ENCODE data around the gene NCKIPSD.

Gene NCKIPSD

GRCh38 chr3:48696156-48696555, 10.4 kb upstream of the NCKIPSD start:
- no peak for DNase-seq

DNA sequence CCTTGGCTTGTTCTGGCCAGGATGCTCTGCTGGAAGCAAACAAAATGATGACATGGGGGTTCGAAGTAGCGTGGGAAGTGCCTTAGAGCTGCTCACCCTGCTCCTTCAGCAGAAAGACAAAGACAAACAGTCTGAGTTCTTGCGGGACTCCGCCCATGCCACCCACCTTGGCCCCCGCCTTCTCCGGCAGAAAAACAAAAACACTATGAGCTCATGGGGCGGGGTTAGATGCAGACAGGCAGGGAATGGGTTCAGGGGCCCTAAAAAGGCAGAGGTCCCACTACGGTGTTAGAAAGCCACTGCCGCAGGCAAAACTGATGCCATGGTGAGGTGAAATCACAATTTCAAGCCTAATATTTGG, 9.7 kb upstream of the NCKIPSD start:
- no peak for DNase-seq

DNA sequence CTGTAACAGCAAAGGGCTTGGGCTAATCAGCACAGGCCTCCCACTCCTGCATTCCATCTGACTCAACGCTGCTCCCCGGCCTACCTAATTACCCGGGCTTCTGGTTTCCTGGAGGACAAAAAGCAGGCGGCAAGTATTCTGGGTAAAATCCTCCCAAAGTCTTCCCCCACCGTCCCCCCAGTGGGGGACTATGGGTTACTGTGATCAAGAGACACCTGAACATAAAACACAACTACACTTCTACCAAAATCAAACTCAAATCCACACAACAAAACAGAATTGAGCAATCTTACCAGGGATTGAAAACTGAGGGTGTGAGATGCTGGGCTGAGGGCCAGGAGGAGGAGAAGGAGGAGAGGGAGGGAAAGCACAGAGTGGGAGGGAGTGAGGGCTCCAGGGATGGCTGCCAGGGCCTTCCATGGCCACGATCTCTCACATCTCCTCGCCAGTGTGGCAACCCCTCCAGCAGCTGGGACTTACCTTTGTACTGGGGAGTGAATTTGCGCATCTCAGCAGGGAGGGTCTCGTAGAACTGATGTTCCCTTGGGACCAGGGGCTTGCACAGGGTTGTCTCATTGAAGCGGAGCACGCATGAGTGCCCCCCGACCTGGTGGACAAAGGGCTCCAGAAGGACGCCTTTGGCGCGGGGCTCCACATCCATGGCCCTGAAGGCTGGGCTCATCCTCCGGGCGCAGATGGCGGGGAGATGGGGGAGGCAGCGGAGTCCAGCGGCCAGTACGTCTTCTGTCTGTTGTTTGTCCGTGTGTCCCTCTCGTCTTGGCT, 9.1 kb upstream of the NCKIPSD start:
- no peak for DNase-seq

DNA sequence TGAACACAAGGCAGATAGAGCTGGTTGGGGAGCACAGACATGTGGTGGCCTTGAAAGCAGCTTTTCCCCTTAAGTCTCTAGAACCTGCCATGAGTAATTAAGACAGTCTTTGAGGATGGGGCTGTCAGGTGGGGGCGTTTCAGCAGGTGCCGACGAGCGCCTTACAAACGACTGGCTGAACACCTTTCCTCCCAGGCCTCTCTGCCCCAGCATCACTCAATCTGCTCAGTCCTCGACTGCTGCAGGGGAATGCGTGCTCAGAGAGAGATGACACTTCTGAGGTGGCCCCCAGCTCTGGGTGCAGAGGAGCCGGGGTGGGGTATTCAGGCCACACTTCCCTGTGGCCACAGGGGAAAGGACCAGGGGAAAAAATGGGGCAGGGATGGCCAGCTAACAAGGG, 8.1 kb upstream of the NCKIPSD start:
- DNase-seq = no peak

- no peak for DNase-seq
Observed at GRCh38 chr3:48692551-48692950, 6.8 kb upstream of the NCKIPSD start.

- DNase-seq = no peak
Observed at GRCh38 chr3:48690846-48691458, 5.2 kb upstream of the NCKIPSD start.

- DNase-seq = no peak
Observed at GRCh38 chr3:48689384-48689783, 3.7 kb upstream of the NCKIPSD start.

- no peak for DNase-seq
Observed at GRCh38 chr3:48688737-48689075, 3.0 kb upstream of the NCKIPSD start.

DNA sequence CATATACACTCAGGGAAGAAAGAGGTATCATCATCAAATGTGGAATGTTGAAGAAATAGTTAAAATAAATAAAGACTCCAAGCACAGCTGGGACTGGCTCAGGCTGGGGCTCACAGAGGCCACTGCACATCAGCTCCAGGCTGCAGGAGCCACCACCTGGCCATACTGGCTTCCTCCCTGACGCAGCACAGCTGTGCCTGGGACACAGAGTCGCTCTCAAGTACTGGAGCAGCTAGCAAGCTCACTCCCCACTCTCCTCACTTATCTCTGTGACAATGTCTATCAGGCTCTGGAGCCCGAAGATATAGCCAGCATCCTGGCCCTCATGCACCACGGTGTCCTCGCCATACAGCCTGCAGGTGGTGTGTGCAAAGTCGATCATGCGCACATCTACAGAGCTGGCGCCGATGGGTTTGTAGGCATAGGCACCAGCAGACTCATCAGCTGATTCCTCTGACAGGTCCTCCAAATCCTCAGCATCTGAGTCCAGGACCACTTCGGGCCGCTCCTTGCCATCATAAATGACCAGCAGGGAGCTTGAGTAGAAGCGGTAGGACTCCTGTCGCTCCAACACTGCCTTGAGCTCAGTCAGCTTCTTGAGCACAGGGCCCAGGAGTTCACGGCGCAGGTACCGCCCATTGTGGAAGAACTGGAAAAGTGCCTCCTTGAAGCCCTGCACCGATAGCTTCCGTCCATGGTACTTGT, 2.5 kb upstream of the NCKIPSD start:
- no peak for DNase-seq

DNA sequence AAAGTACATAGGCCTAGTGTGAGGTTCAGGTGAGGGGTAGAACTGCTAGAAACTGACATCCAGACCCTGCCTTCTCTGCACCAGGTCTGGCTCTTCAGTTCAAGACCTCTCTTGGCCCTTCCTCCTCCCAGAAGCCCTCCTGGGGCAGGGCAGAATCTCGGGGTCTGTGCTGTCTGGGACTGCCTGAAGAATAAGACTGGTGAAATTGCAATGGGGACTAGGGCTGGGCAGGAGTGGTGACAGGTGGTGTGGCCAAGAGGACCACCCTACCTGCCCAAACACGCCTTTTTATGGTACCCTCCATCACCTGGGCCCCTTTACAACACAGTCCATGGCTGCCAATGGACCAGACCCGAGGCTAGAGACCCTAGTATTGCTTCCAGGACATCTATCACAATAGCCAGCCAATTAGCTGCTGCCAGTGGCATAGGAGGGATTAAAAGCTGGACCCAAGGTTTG, 1.5 kb upstream of the NCKIPSD start:
- no peak for DNase-seq

DNA sequence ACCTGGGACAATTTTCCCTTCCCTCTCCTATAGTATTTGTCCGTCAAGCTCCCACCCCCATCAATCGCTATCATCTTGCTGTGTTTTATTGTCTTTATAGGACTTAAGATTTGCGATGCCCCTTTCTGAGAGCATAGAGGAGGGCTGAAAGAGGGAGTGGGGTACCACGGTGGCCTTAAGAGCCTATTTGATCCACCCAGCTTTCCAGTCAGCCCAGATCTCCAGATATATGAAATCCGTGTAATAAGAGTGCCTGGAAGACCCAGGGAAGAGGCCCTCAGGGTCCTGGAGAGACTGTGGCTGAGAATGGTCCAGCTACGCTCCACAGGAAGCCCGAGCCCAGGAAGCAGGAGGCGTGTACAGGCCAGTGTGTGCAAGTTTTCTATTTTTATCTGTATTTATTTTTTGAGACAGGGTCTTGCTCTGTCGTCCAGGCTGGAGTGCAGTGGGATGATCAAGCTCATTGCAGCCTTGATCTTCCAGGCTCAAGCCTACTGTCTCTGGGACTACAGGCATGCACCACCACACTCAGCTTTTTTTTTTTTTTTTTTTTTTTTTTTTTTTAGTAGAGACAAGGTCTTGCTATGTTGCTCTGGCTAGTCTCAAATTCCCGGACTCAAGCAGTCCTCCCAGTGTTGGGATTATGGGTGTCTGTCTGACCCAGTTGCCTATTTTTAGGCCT, 964 bp upstream of the NCKIPSD start:
- DNase-seq = no peak

GRCh38 chr3:48685293-48685602, 467 bp downstream of the NCKIPSD start:
- DNase-seq = no peak

GRCh38 chr3:48684480-48685143, 1.1 kb downstream of the NCKIPSD start:
- no peak for DNase-seq

DNA sequence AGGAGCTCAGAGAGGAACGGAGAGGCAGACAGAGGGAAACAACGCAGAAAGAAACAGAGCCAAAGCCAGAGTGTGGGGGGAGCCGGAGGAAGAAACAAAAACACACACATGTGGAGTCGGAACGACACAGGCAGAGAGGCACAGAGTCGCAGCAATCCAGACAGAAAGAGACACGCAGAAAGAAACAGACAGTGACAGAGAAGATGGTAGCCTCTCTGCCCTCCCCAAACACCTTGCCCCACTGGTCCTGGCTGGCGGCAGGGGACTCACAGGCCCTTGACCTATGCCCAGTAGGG, 1.7 kb downstream of the NCKIPSD start:
- no peak for DNase-seq

DNA sequence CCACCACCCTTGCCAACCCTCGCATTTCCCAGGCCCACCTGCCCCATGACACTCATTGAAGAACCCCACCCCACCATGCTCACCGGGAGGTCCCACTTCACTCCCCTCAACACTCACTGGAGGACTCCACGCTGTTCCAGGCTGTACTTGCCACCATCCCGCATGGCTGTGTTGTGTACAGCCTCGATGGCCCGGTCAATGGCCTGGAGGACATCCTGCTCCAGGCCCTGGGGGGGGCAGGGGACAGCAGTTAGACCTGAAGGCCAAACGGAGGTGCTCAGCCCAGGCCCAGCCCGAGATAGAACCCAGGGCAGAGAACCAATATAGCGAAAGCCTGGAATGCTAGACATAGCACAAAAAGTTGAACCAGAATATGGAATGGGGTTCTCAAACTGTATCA, 2.9 kb downstream of the NCKIPSD start:
- DNase-seq = no peak

GRCh38 chr3:48681974-48682610, 3.6 kb downstream of the NCKIPSD start:
- no peak for DNase-seq

- no peak for DNase-seq
Observed at GRCh38 chr3:48681541-48681880, 4.2 kb downstream of the NCKIPSD start.

DNA sequence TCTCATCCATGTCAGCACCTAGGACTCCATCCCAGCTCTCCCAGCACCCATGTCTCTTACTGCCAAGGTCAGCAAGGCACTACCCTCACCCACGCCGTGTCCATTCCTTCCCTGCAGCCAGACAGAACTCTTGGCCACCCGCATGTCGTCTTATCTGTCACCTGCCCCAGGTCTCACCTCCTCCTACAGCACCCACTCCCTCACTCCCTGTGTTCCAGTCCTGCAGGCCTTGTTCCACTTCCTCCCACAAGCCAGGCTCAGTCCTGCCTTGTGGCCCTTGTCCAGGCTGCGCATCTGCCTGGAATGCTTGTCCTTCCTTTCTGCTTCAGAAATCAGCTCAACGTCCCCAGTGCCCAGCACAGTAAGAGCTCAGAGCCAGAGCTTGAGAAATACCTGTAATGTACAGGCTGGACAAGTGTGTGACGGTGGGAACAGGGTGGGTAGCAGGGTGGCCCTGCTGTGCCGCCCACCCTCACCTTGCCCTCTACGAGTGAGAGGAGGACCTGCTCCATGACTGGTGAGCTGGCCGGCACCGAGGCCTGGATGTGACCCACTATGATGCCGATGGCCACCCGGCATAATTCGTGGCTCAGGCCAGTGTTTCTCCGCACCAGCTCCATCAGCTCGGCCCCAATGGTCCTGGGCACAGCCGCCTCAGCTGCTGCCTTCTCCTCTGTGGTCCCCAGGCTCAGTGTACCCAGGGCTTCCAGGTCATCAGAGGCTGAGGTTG, 4.7 kb downstream of the NCKIPSD start:
- no peak for DNase-seq

DNA sequence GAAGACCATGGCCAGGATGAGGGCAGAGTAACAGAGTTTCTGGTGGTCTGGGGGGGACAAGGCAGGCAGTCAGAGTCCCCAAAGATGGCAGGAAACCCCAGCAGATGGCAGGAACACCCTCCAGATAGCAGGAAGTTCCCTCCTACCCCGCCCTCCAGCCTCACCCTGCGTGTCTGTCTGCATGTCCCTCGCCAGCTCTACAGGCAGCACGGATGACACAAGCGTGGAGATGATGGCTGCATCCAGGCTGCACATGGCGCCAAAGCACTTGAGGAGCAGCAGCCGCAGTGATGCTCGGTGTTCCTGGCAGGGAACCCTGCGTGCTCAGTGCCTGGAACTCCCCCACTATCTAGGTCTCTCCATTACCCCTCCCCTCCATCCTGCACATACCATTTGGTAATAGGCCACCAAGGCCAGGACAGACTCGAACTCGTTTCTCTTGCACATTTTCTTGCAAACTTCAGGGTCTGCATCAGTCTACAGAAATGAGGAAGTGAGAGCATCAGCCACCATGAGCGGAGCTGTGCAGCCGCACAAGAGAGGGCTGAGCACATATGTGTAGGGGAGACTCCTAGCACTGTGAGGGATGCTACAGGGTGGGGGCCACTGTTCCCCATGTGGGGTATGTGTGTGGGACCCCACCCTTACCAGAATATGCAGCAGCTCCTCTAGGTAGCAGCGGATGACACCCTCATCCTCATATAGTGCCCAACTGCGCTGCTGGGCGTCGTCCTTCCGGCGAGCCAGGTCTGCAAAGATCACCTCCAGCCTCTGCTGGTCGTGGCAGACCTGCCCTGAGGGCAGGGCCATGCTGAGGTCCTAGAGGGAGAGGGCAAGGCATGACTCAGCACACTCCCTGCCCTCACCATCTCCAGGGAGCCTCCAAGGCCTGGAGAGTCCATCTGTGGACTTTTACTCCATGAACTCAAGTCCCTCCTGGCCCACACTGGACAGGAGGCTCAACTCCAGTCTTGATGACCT, 6.0 kb downstream of the NCKIPSD start:
- DNase-seq = no peak

- DNase-seq = no peak
Observed at GRCh38 chr3:48678566-48679380, 6.9 kb downstream of the NCKIPSD start.

All from SHP77 (cell line).